Osteocyte (in vitro differentiated cells): ENCODE measurements around the gene ELF5. TPM values are rescaled to one million over a fixed set of nuclear protein-coding genes. Genes with fewer than 3 reads are reported as not detected.

ENCODE experiments used
- DNase-seq: peaks from one replicate; pipeline ENCODE4 v3.0.0; 2021; ENCODE audit warnings: mixed read lengths; ENCODE audit not compliant: unreplicated experiment; ENCODE audit errors: extremely low spot score
- H3K27ac Mint-ChIP-seq: one replicate; pipeline ENCODE4 v1.8.0; 2021; ENCODE audit warnings: mild to moderate bottlenecking, mixed read lengths; ENCODE audit not compliant: unreplicated experiment
- H3K27me3 Mint-ChIP-seq: one replicate; pipeline ENCODE4 v1.8.0; 2021; ENCODE audit warnings: mixed read lengths; ENCODE audit not compliant: unreplicated experiment
- H3K36me3 Mint-ChIP-seq: one replicate; pipeline ENCODE4 v1.8.0; 2021; ENCODE audit warnings: mixed read lengths; ENCODE audit not compliant: unreplicated experiment
- H3K4me1 Mint-ChIP-seq: one replicate; pipeline ENCODE4 v1.8.0; 2021; ENCODE audit warnings: mixed read lengths; ENCODE audit not compliant: unreplicated experiment
- H3K4me3 Mint-ChIP-seq: one replicate; pipeline ENCODE4 v1.8.0; 2021; ENCODE audit warnings: mild to moderate bottlenecking, moderate library complexity, mixed read lengths; ENCODE audit not compliant: unreplicated experiment
- H3K9me3 Mint-ChIP-seq: one replicate; pipeline ENCODE4 v1.8.0; 2021; ENCODE audit warnings: mixed read lengths; ENCODE audit not compliant: unreplicated experiment
- CTCF ChIP-seq: fragments of 200-600 bp; sonication (generic); IDR thresholded peaks from 2 replicates; pipeline ENCODE4 v1.5.0; 2021; ENCODE audit warnings: antibody characterized with exemption, mild to moderate bottlenecking, moderate library complexity
- total RNA-seq: library from RNA; stranded (reverse); gene quantifications from 2 replicates; pipeline ENCODE4 v1.2.1, GENCODE V29; 2021

The ELF5 gene
- total RNA-seq, 1 donor from 2014 or later: not detected

GRCh38 chr11:34480314-34480713, 33.3 kb downstream of the ELF5 start:
- Mint-ChIP-seq H3K9me3 (no peaks in the 10 kb centered on the region), H3K4me1 (peaks cover 1% of the 10 kb centered on the region), H3K36me3 (no peaks in the 10 kb centered on the region), H3K27ac (no peak overlapping the region), H3K27me3 (peaks cover 49% of the 10 kb centered on the region), H3K4me3 (no peak overlapping the region)
- no peak for DNase-seq
- no peak for TF ChIP-seq CTCF

- no peak for TF ChIP-seq CTCF
- DNase-seq: no peak
- no peak overlapping the region for H3K27ac Mint-ChIP-seq
- no peaks in the 10 kb centered on the region for H3K36me3 Mint-ChIP-seq
- H3K4me3 Mint-ChIP-seq: no peak overlapping the region
- H3K4me1 Mint-ChIP-seq: peaks cover 1% of the 10 kb centered on the region
- no peaks in the 10 kb centered on the region for H3K9me3 Mint-ChIP-seq
- peaks cover 49% of the 10 kb centered on the region for H3K27me3 Mint-ChIP-seq
Observed at GRCh38 chr11:34478845-34479663, 34.5 kb downstream of the ELF5 start.

- Mint-ChIP-seq H3K9me3 (no peaks in the 10 kb centered on the region), H3K27ac (no peak overlapping the region), H3K4me1 (peaks cover 1% of the 10 kb centered on the region), H3K4me3 (no peak overlapping the region), H3K27me3 (peaks cover 43% of the 10 kb centered on the region), H3K36me3 (peaks cover 11% of the 10 kb centered on the region)
- no peak for DNase-seq
- TF ChIP-seq CTCF: no peak
Observed at GRCh38 chr11:34476849-34477248, 36.7 kb downstream of the ELF5 start.

GRCh38 chr11:34475656-34476055, 37.9 kb downstream of the ELF5 start:
- H3K27ac Mint-ChIP-seq: no peak overlapping the region
- H3K36me3 Mint-ChIP-seq: peaks cover 21% of the 10 kb centered on the region
- DNase-seq: no peak
- peaks cover 39% of the 10 kb centered on the region for H3K27me3 Mint-ChIP-seq
- H3K4me1 Mint-ChIP-seq: peaks cover 1% of the 10 kb centered on the region
- H3K9me3 Mint-ChIP-seq: no peaks in the 10 kb centered on the region
- no peak overlapping the region for H3K4me3 Mint-ChIP-seq
- TF ChIP-seq CTCF: no peak

- Mint-ChIP-seq H3K4me3 (no peak overlapping the region), H3K27ac (no peak overlapping the region), H3K4me1 (no peaks in the 10 kb centered on the region), H3K27me3 (peaks cover 22% of the 10 kb centered on the region), H3K9me3 (no peaks in the 10 kb centered on the region), H3K36me3 (peaks cover 26% of the 10 kb centered on the region)
- DNase-seq: no peak
- no peak for TF ChIP-seq CTCF
Observed at GRCh38 chr11:34473603-34474169, 39.9 kb downstream of the ELF5 start.
